A549 (cell line): ENCODE data around the gene S1PR4. TPM values are rescaled to one million over a fixed set of nuclear protein-coding genes. Genes with fewer than 3 reads are reported as not detected.
A peak's percentile ranks its signal among the peaks of the same experiment; 100 is the strongest.

Source experiments
- ATAC-seq, 2 experiments: fragments of 200-7000 bp in 1 of 2; fragments of >200 bp in 1 of 2; cut with Nextera tagmentation in 1 of 2; cut with Tn5 transposase in 1 of 2; 3 replicates each; pipeline versions ENCODE4 v1.8.0 to v1.9.1; 2018 to 2020; ENCODE audit warnings: mild to moderate bottlenecking in 1 of 2, moderate library complexity in 1 of 2
- CTCF ChIA-PET: fragments of 300-600 bp; sonication (Branson Sonifier 250); formaldehyde crosslinking; extraction: SDS; loops from one replicate; lab custom pipeline; 2021; ENCODE audit warnings: antibody characterized with exemption, inconsistent platforms; lab: Yijun Ruan, JAX
- POLR2A ChIA-PET: fragments of 350-600 bp; formaldehyde crosslinking; extraction: SDS; loops from one replicate; lab custom pipeline; 2021; ENCODE audit warnings: antibody characterized with exemption, inconsistent platforms; lab: Yijun Ruan, JAX
- DNase-seq, 2 experiments: peaks; one replicate each; pipeline versions ENCODE4 v3.0.0 to v3.0.0-alpha.2; 2011 to 2016; ENCODE audit warnings: low read depth in 1 of 2, low spot score in 1 of 2
- FAIRE-seq: peaks from 2 replicates; lab custom pipeline; 2011; peaks lifted over from hg19 to GRCh38; lab: Jason Lieb, UNC
- H3K27ac ChIP-seq, 2 experiments: fragments of >200 bp; sonication (Bioruptor Twin); formaldehyde crosslinking; 3 replicates each; pipeline ENCODE4 v1.5.1; 2016 to 2017
- H3K4me1 ChIP-seq: fragments of >200 bp; sonication (Bioruptor Twin); formaldehyde crosslinking; 3 replicates; pipeline ENCODE4 v1.6.1; 2016
- H3K4me2 ChIP-seq: fragments of >200 bp; sonication (Bioruptor Twin); formaldehyde crosslinking; 3 replicates; pipeline ENCODE4 v1.6.1; 2016
- H3K4me3 ChIP-seq: fragments of >200 bp; sonication (Bioruptor Twin); formaldehyde crosslinking; 3 replicates; pipeline ENCODE4 v1.5.1; 2016
- H3K9me3 ChIP-seq: fragments of >200 bp; sonication (Bioruptor Twin); formaldehyde crosslinking; 3 replicates; pipeline ENCODE4 v1.6.1; 2016
- BCL3 ChIP-seq: fragments of >200 bp; sonication (Bioruptor Twin); formaldehyde crosslinking; IDR thresholded peaks from 3 replicates; pipeline ENCODE4 v1.6.1; 2016
- EP300 ChIP-seq, 2 experiments: fragments of >200 bp; sonication (Bioruptor Twin); formaldehyde crosslinking; IDR thresholded peaks; 2 replicates in 1 of 2; 3 replicates in 1 of 2; pipeline ENCODE4 v1.6.1; 2016 to 2017
- FOSL2 ChIP-seq, 2 experiments: fragments of 450-650 bp in 1 of 2; fragments of >200 bp in 1 of 2; sonication (Bioruptor Twin) in 1 of 2; formaldehyde crosslinking; IDR thresholded peaks; 2 replicates each; pipeline versions ENCODE4 v1.5.0 to v1.6.1; 2016 to 2020; ENCODE audit warnings: mild to moderate bottlenecking in 1 of 2, moderate library complexity in 1 of 2
- MAZ ChIP-seq: fragments of 150-350 bp; IDR thresholded peaks from 2 replicates; pipeline ENCODE4 v1.6.1; 2014; ENCODE audit warnings: antibody characterized with exemption, low read depth, low read length, borderline replicate concordance
- SREBF2 ChIP-seq: fragments of 450-650 bp; IDR thresholded peaks from 2 replicates; pipeline ENCODE4 v1.6.1; 2014; ENCODE audit warnings: mild to moderate bottlenecking, moderate library complexity
- USF2 ChIP-seq: fragments of 450-650 bp; IDR thresholded peaks from 2 replicates; pipeline ENCODE4 v1.6.1; 2014; ENCODE audit warnings: antibody characterized with exemption
- WGBS: methylation state at CpG from one replicate; pipeline ENCODE4 v1.1.6; 2017; ENCODE audit errors: missing lambda C conversion rate; 5-methylcytosine and 5-hydroxymethylcytosine counted together
- polyA plus RNA-seq, 4 experiments: library from polyadenylated mRNA; depleted of rRNA in 3 of 4; stranded (reverse); fragments of >200 nt; fragmentation: RNase III in 1 of 4; extraction: RNeasy Plus Mini Kit Qiagen cat#74134 plus additional on column Dnase treatment in 1 of 4; gene quantifications; 2 replicates in 3 of 4; 3 replicates in 1 of 4; pipeline ENCODE4 v1.2.3, GENCODE V29; 2011 to 2017
- TF ChIP-seq, protein P1 (sequence below): fragments of 200-600 bp; sonication (generic); IDR thresholded peaks from 2 replicates; pipeline ENCODE4 v1.6.1; 2016; ENCODE audit warnings: antibody characterized with exemption, mild to moderate bottlenecking, moderate library complexity

The S1PR4 gene
- polyA plus RNA-seq, 2 of the 4 experiments (the other 2 are of a cell fraction): 0.09 to 0.17 TPM

- TF ChIP-seq EP300 (IDR thresholded peaks at IDR 0.05): no peak
- no peak for TF ChIP-seq BCL3
- TF ChIP-seq, all 56 proteins: peak for 0
Observed at GRCh38 chr19:3159565-3159964, 19.0 kb upstream of the S1PR4 start (continued).

GRCh38 chr19:3160219-3160618, 18.4 kb upstream of the S1PR4 start:
- Histone ChIP-seq H3K4me1 (peaks cover 15% of the 10 kb centered on the region), H3K27ac (no peak overlapping the region), H3K9me3 (no peaks in the 10 kb centered on the region), H3K4me3 (no peak overlapping the region), H3K4me2 (no peak overlapping the region)
- FAIRE-seq (no peak), ATAC-seq (no peak), DNase-seq (no peak)
- ChIA-PET POLR2A (interaction anchor here (0.7 kb wide), 1 partner anchor 200 kb away, joined by 4 read pairs; no protein-coding TSS in a partner anchor), CTCF (interaction anchor here (0.8 to 11.0 kb wide), 8 partner anchors 16 to 209 kb away, joined by 3 to 164 read pairs (median 8); no protein-coding TSS in a partner anchor)
- TF ChIP-seq, protein P1, sequence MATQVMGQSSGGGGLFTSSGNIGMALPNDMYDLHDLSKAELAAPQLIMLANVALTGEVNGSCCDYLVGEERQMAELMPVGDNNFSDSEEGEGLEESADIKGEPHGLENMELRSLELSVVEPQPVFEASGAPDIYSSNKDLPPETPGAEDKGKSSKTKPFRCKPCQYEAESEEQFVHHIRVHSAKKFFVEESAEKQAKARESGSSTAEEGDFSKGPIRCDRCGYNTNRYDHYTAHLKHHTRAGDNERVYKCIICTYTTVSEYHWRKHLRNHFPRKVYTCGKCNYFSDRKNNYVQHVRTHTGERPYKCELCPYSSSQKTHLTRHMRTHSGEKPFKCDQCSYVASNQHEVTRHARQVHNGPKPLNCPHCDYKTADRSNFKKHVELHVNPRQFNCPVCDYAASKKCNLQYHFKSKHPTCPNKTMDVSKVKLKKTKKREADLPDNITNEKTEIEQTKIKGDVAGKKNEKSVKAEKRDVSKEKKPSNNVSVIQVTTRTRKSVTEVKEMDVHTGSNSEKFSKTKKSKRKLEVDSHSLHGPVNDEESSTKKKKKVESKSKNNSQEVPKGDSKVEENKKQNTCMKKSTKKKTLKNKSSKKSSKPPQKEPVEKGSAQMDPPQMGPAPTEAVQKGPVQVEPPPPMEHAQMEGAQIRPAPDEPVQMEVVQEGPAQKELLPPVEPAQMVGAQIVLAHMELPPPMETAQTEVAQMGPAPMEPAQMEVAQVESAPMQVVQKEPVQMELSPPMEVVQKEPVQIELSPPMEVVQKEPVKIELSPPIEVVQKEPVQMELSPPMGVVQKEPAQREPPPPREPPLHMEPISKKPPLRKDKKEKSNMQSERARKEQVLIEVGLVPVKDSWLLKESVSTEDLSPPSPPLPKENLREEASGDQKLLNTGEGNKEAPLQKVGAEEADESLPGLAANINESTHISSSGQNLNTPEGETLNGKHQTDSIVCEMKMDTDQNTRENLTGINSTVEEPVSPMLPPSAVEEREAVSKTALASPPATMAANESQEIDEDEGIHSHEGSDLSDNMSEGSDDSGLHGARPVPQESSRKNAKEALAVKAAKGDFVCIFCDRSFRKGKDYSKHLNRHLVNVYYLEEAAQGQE: no peak
- WGBS: 90% methylated on average over 3 of the region's 3 CpGs

GRCh38 chr19:3161453-3161852, 17.1 kb upstream of the S1PR4 start:
- CTCF ChIA-PET: interaction anchor here (0.7 to 11.0 kb wide), 8 partner anchors 9 to 199 kb away, joined by 3 to 164 read pairs (median 8); no protein-coding TSS in a partner anchor
- 0 out of 3 replicates have a peak overlapping the region, but pooled peaks have one; percentile 12 for H3K4me2 ChIP-seq
- TF ChIP-seq FOSL2 (IDR thresholded peaks at IDR 0.05) (no peak), FOSL2 (CRISPR knock-in tag; IDR thresholded peaks at IDR 0.05) (peak; percentile 49), SREBF2 (no peak)
- DNase-seq (peak in 1 of 2 experiments; percentile 34), ATAC-seq (no peak), FAIRE-seq (no peak)
- WGBS: 81% methylated on average over 4 of the region's 4 CpGs
- peak overlapping the region in 1 of 2 experiments; percentile 39; a peak in 1 of 6 replicates for H3K27ac ChIP-seq
- POLR2A ChIA-PET: no interaction called here
- H3K4me1 ChIP-seq: peaks cover 9% of the 10 kb centered on the region; the same call in 1 of the 3 replicates
- H3K9me3 ChIP-seq: no peaks in the 10 kb centered on the region
- no peak overlapping the region for H3K4me3 ChIP-seq

DNA sequence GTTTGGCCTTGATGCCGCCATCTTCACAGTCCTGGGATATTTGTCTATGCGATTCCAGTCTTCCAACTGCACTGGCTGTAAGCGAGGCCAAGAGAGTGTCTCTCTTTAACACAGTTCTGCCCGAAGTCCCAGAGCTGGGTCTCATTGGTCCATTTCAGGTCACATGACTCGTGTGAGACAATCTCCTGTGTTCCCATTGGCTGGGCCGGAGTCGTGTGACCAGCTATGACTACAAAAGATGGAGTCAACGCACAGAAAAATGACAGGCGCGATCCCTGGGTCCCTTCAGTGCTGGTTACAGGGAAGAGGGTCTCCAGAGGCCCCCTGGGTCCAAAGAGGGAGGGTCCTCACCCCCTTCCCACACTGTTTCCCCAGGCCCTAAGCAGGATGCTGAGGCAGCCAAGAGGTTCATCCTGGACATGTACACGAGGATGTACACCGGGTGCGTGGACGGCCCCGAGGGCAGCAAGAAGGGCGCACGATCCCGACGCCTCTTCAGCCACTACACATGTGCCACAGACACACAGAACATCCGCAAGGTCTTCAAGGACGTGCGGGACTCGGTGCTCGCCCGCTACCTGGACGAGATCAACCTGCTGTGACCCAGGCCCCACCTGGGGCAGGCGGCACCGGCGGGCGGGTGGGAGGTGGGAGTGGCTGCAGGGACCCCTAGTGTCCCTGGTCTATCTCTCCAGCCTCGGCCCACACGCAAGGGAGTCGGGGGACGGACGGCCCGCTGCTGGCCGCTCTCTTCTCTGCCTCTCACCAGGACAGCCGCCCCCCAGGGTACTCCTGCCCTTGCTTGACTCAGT, 15.9 kb upstream of the S1PR4 start:
- CTCF ChIA-PET: interaction anchor here (0.6 to 11.0 kb wide), 16 partner anchors 9 to 514 kb away, joined by 3 to 164 read pairs (median 4); no protein-coding TSS in a partner anchor

More for the DNA sequence above, 15.9 kb upstream of the S1PR4 start:
- DNase-seq: peak; percentile 50 to 53
- 57% methylated on average over 27 of the region's 38 CpGs for WGBS
- peak; percentile 73 for TF ChIP-seq USF2
- TF ChIP-seq MAZ: no peak
- no peak for FAIRE-seq
- Histone ChIP-seq H3K4me1 (peaks cover 9% of the 10 kb centered on the region; the same call in 1 of the 3 replicates), H3K9me3 (no peaks in the 10 kb centered on the region), H3K27ac (peak overlapping the region in 1 of 2 experiments; percentile 64; a peak in 1 of 6 replicates), H3K4me2 (peak overlapping the region; percentile 69), H3K4me3 (no peak overlapping the region)
- ATAC-seq: peak in 1 of 2 experiments; percentile 67; a peak in 3 of 6 replicates
- POLR2A ChIA-PET: no interaction called here
